Right ventricle myocardium superior (tissue), 1 donor: ENCODE measurements around the gene EIF4H. TPM values are rescaled to one million over a fixed set of nuclear protein-coding genes. Genes with fewer than 3 reads are reported as not detected.
A peak's percentile ranks its signal among the peaks of the same experiment; 100 is the strongest.

Experiments
- ATAC-seq: fragments of 200-7000 bp; cut with Tn5 transposase; one replicate; pipeline ENCODE4 v1.9.1; 2020; ENCODE audit warnings: mild to moderate bottlenecking; ENCODE audit not compliant: poor library complexity
- DNase-seq: peaks from one replicate; pipeline ENCODE4 v3.0.0-alpha.2; 2020
- intact Hi-C: fragments of 100-400 bp; cut with DNase I; formaldehyde crosslinking; loops from one replicate; pipeline ENCODE4 v1.11.2; 2022
- total RNA-seq: library from RNA; stranded (reverse); fragmentation: NEBNext Ultra II Directional; extraction: Animal tissue kit (Norgen Biotek cat#: 25700); gene quantifications from one replicate; pipeline ENCODE4 v1.2.1, GENCODE V29; 2021
- donor health status: DM: no; HTN: yes; CAD: no; lungs with severe emphysema.

The EIF4H gene
- total RNA-seq, 1 donor from 2014 or later, result 166 TPM

- intact Hi-C loops, result no loop called here
- ATAC-seq (no peak), DNase-seq (no peak)
These were observed 1.1 kb upstream of the EIF4H start for GRCh38 chr7:74173074-74173473.

- ATAC-seq, result no peak
- intact Hi-C loops, result no loop called here
- DNase-seq, result no peak
These were observed 678 bp upstream of the EIF4H start for GRCh38 chr7:74173491-74173865.

GRCh38 chr7:74174606-74175082 is 488 bp downstream of the EIF4H start:
- intact Hi-C loops, result no loop called here
- peak; percentile 14 for ATAC-seq
- peak; percentile 62 for DNase-seq

GRCh38 chr7:74175340-74175739 is 1.2 kb downstream of the EIF4H start:
- DNase-seq (no peak), ATAC-seq (no peak)
- intact Hi-C loops, result no loop called here

- intact Hi-C loops, result no loop called here
- no peak for ATAC-seq
- no peak for DNase-seq
These were observed 2.4 kb downstream of the EIF4H start for GRCh38 chr7:74176555-74176954.

GRCh38 chr7:74178632-74179031 is 4.5 kb downstream of the EIF4H start:
- ATAC-seq, result no peak
- DNase-seq, result no peak
- intact Hi-C loops, result no loop called here

GRCh38 chr7:74179935-74180604 is 5.9 kb downstream of the EIF4H start:
- DNase-seq, result no peak
- no peak for ATAC-seq
- intact Hi-C loops, result loop anchor here (5.0 kb wide), 1 partner anchor 93 kb away; no protein-coding TSS in a partner anchor

GRCh38 chr7:74180866-74181265 is 6.7 kb downstream of the EIF4H start:
- DNase-seq, result no peak
- ATAC-seq, result no peak
- intact Hi-C loops, result loop anchor here (5.0 kb wide), 1 partner anchor 94 kb away; no protein-coding TSS in a partner anchor

- DNase-seq (no peak), ATAC-seq (no peak)
- intact Hi-C loops, result loop anchor here (5.0 kb wide), 1 partner anchor 95 kb away; no protein-coding TSS in a partner anchor
These were observed 7.7 kb downstream of the EIF4H start for GRCh38 chr7:74181821-74182220.

GRCh38 chr7:74182453-74183090 is 8.4 kb downstream of the EIF4H start:
- peak; percentile 22 for ATAC-seq
- intact Hi-C loops, result loop anchor here (5.0 kb wide), 1 partner anchor 95 kb away; no protein-coding TSS in a partner anchor
- DNase-seq, result no peak

- peak; percentile 37 for ATAC-seq
- intact Hi-C loops, result loop anchor here (5.0 kb wide), 1 partner anchor 96 kb away; no protein-coding TSS in a partner anchor
- DNase-seq, result no peak
These were observed 9.0 kb downstream of the EIF4H start for GRCh38 chr7:74183142-74183541.

- ATAC-seq (no peak), DNase-seq (no peak)
- intact Hi-C loops, result loop anchor here (5.0 kb wide), 1 partner anchor 97 kb away; no protein-coding TSS in a partner anchor
These were observed 9.7 kb downstream of the EIF4H start for GRCh38 chr7:74183653-74184450.

GRCh38 chr7:74185016-74185415 is 10.9 kb downstream of the EIF4H start:
- DNase-seq, result no peak
- no peak for ATAC-seq
- intact Hi-C loops, result no loop called here

- no peak for DNase-seq
- intact Hi-C loops, result no loop called here
- ATAC-seq, result no peak
These were observed 11.5 kb downstream of the EIF4H start for GRCh38 chr7:74185636-74186035.

GRCh38 chr7:74187915-74188675 is 13.9 kb downstream of the EIF4H start:
- intact Hi-C loops, result no loop called here
- ATAC-seq, result peak; percentile 80
- DNase-seq, result no peak

- ATAC-seq, result no peak
These were observed 16.1 kb downstream of the EIF4H start for GRCh38 chr7:74190259-74190658.

GRCh38 chr7:74191231-74191630 is 17.1 kb downstream of the EIF4H start:
- DNase-seq (no peak), ATAC-seq (no peak)
- intact Hi-C loops, result no loop called here

More at GRCh38 chr7:74190259-74190658, 16.1 kb downstream of the EIF4H start:
- intact Hi-C loops, result no loop called here
- DNase-seq, result no peak

GRCh38 chr7:74193054-74193453 is 18.9 kb downstream of the EIF4H start:
- ATAC-seq (no peak), DNase-seq (no peak)

GRCh38 chr7:74193913-74194312 is 19.8 kb downstream of the EIF4H start:
- ATAC-seq (no peak), DNase-seq (no peak)
- intact Hi-C loops, result no loop called here

More at GRCh38 chr7:74193054-74193453, 18.9 kb downstream of the EIF4H start:
- intact Hi-C loops, result no loop called here
